Ishikawa (cell line): Measurements from ENCODE around the gene NRXN3.

ENCODE experiments used
- CEBPB ChIP-seq: IDR thresholded peaks from 2 replicates; pipeline ENCODE4 v1.6.1; 2012
- CREB1 ChIP-seq: IDR thresholded peaks from 2 replicates; pipeline ENCODE4 v1.6.1; 2012; ENCODE audit warnings: low read depth
- EGR1 ChIP-seq: IDR thresholded peaks from 2 replicates; pipeline ENCODE4 v1.6.1; 2012
- EP300 ChIP-seq: IDR thresholded peaks from 2 replicates; pipeline ENCODE4 v1.6.1; 2012; ENCODE audit warnings: borderline replicate concordance
- FOXM1 ChIP-seq: IDR thresholded peaks from 2 replicates; pipeline ENCODE4 v1.6.1; 2012; ENCODE audit warnings: low read depth, borderline replicate concordance
- NFIC ChIP-seq: IDR thresholded peaks from 2 replicates; pipeline ENCODE4 v1.6.1; 2012
- RAD21 ChIP-seq: IDR thresholded peaks from 2 replicates; pipeline ENCODE4 v1.6.1; 2012; ENCODE audit warnings: low read depth
- TAF1 ChIP-seq: IDR thresholded peaks from 2 replicates; pipeline ENCODE4 v1.6.1; 2012; ENCODE audit warnings: low read depth, mild to moderate bottlenecking
- TCF12 ChIP-seq: IDR thresholded peaks from 2 replicates; pipeline ENCODE4 v1.6.1; 2012; ENCODE audit warnings: low read depth
- TEAD4 ChIP-seq: IDR thresholded peaks from 2 replicates; pipeline ENCODE4 v1.6.1; 2012
- YY1 ChIP-seq: IDR thresholded peaks from 2 replicates; pipeline ENCODE4 v1.6.1; 2012; ENCODE audit warnings: low read depth
- ZBTB7A ChIP-seq: IDR thresholded peaks from 2 replicates; pipeline ENCODE4 v1.6.1; 2012; ENCODE audit warnings: low read depth
- TF ChIP-seq, protein P1 (sequence below): IDR thresholded peaks from 2 replicates; pipeline ENCODE4 v1.6.1; 2012
- TF ChIP-seq, protein P2 (sequence below): IDR thresholded peaks from 2 replicates; pipeline ENCODE4 v1.6.1; 2012
- TF ChIP-seq, protein P3 (sequence below): IDR thresholded peaks from 2 replicates; pipeline ENCODE4 v1.6.1; 2012; ENCODE audit warnings: low read depth, mild to moderate bottlenecking

NRXN3 gene

GRCh38 chr14:79658769-79659168, 1488.6 kb downstream of the NRXN3 start:
- TF ChIP-seq CREB1 (no peak), TAF1 (no peak), RAD21 (no peak), NFIC (no peak), TCF12 (no peak), TEAD4 (no peak), EGR1 (no peak), YY1 (no peak), CEBPB (no peak), ZBTB7A (no peak)
- TF ChIP-seq, protein P1, sequence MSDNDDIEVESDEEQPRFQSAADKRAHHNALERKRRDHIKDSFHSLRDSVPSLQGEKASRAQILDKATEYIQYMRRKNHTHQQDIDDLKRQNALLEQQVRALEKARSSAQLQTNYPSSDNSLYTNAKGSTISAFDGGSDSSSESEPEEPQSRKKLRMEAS, result no peak
- TF ChIP-seq, protein P2, sequence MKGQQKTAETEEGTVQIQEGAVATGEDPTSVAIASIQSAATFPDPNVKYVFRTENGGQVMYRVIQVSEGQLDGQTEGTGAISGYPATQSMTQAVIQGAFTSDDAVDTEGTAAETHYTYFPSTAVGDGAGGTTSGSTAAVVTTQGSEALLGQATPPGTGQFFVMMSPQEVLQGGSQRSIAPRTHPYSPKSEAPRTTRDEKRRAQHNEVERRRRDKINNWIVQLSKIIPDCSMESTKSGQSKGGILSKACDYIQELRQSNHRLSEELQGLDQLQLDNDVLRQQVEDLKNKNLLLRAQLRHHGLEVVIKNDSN, result no peak

GRCh38 chr14:79660053-79660939, 1490.1 kb downstream of the NRXN3 start:
- TF ChIP-seq CREB1 (no peak), CEBPB (no peak), EGR1 (no peak), NFIC (no peak), TAF1 (no peak), EP300 (no peak), TCF12 (no peak), RAD21 (no peak), YY1 (no peak), ZBTB7A (no peak)
- TF ChIP-seq, protein P3, sequence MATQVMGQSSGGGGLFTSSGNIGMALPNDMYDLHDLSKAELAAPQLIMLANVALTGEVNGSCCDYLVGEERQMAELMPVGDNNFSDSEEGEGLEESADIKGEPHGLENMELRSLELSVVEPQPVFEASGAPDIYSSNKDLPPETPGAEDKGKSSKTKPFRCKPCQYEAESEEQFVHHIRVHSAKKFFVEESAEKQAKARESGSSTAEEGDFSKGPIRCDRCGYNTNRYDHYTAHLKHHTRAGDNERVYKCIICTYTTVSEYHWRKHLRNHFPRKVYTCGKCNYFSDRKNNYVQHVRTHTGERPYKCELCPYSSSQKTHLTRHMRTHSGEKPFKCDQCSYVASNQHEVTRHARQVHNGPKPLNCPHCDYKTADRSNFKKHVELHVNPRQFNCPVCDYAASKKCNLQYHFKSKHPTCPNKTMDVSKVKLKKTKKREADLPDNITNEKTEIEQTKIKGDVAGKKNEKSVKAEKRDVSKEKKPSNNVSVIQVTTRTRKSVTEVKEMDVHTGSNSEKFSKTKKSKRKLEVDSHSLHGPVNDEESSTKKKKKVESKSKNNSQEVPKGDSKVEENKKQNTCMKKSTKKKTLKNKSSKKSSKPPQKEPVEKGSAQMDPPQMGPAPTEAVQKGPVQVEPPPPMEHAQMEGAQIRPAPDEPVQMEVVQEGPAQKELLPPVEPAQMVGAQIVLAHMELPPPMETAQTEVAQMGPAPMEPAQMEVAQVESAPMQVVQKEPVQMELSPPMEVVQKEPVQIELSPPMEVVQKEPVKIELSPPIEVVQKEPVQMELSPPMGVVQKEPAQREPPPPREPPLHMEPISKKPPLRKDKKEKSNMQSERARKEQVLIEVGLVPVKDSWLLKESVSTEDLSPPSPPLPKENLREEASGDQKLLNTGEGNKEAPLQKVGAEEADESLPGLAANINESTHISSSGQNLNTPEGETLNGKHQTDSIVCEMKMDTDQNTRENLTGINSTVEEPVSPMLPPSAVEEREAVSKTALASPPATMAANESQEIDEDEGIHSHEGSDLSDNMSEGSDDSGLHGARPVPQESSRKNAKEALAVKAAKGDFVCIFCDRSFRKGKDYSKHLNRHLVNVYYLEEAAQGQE, result no peak
- TF ChIP-seq, protein P1, result no peak
- TF ChIP-seq, protein P2, result no peak

DNA sequence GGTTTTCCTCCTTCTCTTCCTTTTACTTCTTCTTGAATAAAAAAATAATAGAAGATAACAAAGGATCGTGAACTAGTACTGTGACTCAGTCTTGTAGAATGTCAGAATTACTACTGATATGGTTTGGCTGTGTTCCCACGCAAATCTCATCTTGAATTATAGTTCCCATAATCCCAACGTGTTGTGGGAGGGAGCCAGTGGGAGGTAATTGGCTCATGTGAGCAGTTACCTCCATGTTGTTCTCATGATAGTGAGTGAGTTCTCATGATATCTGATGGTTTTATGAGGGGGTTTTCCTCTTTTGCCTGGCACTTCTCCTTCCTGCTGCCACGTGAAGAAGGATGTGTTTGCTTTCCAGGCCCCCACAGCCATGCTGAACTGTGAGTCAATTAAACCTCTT, 1491.6 kb downstream of the NRXN3 start:
- no peak for TF ChIP-seq CEBPB
- no peak for TF ChIP-seq EGR1
- no peak for TF ChIP-seq ZBTB7A
- no peak for TF ChIP-seq RAD21
- no peak for TF ChIP-seq TCF12
- no peak for TF ChIP-seq FOXM1
- no peak for TF ChIP-seq EP300
- TF ChIP-seq, protein P3, result no peak
- TF ChIP-seq, protein P1, result no peak
- TF ChIP-seq, protein P2, result no peak
- no peak for TF ChIP-seq YY1
- no peak for TF ChIP-seq TEAD4
- no peak for TF ChIP-seq TAF1
- TF ChIP-seq CREB1, result no peak

- no peak for TF ChIP-seq EP300
These were observed 1493.3 kb downstream of the NRXN3 start for GRCh38 chr14:79663453-79663852.

GRCh38 chr14:79665556-79665955, 1495.4 kb downstream of the NRXN3 start:
- no peak for TF ChIP-seq TCF12
- TF ChIP-seq, protein P1, result no peak
- no peak for TF ChIP-seq ZBTB7A
- no peak for TF ChIP-seq EP300
- TF ChIP-seq NFIC, result no peak
- TF ChIP-seq CEBPB, result no peak
- TF ChIP-seq RAD21, result no peak
- TF ChIP-seq FOXM1, result no peak
- no peak for TF ChIP-seq EGR1
- TF ChIP-seq CREB1, result no peak
- TF ChIP-seq TAF1, result no peak
- TF ChIP-seq YY1, result no peak
- TF ChIP-seq, protein P3, result no peak
- no peak for TF ChIP-seq TEAD4
- TF ChIP-seq, protein P2, result no peak
